22Rv1 (cell line): ENCODE data around the gene SPSB1.

Experiments used
- CTCF ChIP-seq: fragments of 450-650 bp; IDR thresholded peaks from 2 replicates; pipeline ENCODE4 v1.5.1; 2017; ENCODE audit warnings: mild to moderate bottlenecking
- ZFX ChIP-seq: fragments of 450-650 bp; IDR thresholded peaks from 2 replicates; pipeline ENCODE4 v1.6.1; 2017; ENCODE audit warnings: antibody characterized with exemption, borderline replicate concordance

- TF ChIP-seq CTCF (no peak), ZFX (no peak)
Measured at GRCh38 chr1:9416506-9416905, 123.8 kb downstream of the SPSB1 start.
